ENCODE measurements around the gene IFT81.

DNA sequence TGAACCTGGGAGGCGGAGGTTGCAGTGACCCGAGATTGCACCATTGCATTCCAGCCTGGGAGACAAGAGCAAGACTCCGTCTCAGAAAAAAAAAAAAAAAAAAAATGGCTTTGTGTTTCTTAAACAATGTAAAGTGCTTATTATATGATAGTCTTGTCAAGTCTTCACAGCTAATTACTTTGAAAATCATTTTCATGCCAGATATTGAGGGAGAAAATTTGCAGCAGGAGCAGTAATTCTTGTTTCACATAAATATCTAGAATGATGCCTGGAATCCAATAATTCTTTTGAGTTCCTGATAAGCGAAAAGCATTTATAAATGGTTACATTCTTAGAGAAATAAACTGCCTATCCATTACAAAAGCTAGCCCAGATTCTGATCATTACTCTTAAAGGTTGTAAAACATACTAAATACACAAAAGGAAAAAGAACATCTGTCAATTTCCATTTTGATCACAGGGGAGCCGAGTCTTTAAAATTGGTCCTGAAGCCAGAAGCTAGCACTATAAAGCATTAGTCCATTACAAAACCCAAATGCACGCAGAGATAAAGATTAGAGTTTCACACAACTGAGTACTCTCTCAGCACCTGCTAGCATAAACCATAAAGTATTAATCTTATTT lies 50.3 kb downstream of the IFT81 start:
- TF ChIP-seq, protein P1, sequence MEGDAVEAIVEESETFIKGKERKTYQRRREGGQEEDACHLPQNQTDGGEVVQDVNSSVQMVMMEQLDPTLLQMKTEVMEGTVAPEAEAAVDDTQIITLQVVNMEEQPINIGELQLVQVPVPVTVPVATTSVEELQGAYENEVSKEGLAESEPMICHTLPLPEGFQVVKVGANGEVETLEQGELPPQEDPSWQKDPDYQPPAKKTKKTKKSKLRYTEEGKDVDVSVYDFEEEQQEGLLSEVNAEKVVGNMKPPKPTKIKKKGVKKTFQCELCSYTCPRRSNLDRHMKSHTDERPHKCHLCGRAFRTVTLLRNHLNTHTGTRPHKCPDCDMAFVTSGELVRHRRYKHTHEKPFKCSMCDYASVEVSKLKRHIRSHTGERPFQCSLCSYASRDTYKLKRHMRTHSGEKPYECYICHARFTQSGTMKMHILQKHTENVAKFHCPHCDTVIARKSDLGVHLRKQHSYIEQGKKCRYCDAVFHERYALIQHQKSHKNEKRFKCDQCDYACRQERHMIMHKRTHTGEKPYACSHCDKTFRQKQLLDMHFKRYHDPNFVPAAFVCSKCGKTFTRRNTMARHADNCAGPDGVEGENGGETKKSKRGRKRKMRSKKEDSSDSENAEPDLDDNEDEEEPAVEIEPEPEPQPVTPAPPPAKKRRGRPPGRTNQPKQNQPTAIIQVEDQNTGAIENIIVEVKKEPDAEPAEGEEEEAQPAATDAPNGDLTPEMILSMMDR (IDR thresholded peaks at IDR 0.05): no peak
- no peak for TF ChIP-seq POLR2A (IDR thresholded peaks at IDR 0.05)
